IMR-90 (cell line): ENCODE results near the gene PHC2. TPM values are rescaled to one million over a fixed set of nuclear protein-coding genes. Genes with fewer than 3 reads are reported as not detected.

ENCODE experiments used
- ATAC-seq: fragments of 200-7000 bp; cut with Tn5 transposase; 2 replicates; pipeline ENCODE4 v1.9.1; 2020; ENCODE audit warnings: low read depth, mild to moderate bottlenecking, moderate library complexity
- BruUV-seq: library from RNA; stranded (reverse); fragments of 400-500 nt; replicated peaks from 2 replicates; lab custom pipeline; 2021; lab: Mats Ljungman, UMichigan
- CTCF ChIA-PET: fragments of 300-600 bp; formaldehyde crosslinking; extraction: SDS; loops from one replicate; lab custom pipeline; 2021; ENCODE audit warnings: antibody characterized with exemption; lab: Yijun Ruan, JAX
- POLR2A ChIA-PET: fragments of 300-600 bp; sonication (Branson Sonifier 250); formaldehyde crosslinking; loops from one replicate; lab custom pipeline; 2022; ENCODE audit warnings: antibody characterized with exemption; ENCODE audit not compliant: unreplicated experiment; lab: Charles Lee
- DNase-seq: peaks from one replicate; pipeline ENCODE4 v3.0.0; 2013
- H2AFZ ChIP-seq: replicated peaks from 2 replicates; pipeline ENCODE3; 2013; ENCODE audit warnings: low read length, mild to moderate bottlenecking; ENCODE audit not compliant: poor library complexity
- H2AK5ac ChIP-seq: 2 replicates; pipeline ENCODE4 v1.6.1; 2013; ENCODE audit warnings: low read depth, low read length, inconsistent platforms
- H2AK9ac ChIP-seq: replicated peaks from 2 replicates; pipeline ENCODE3; 2013; ENCODE audit warnings: mild to moderate bottlenecking, low read depth, low read length, moderate library complexity; ENCODE audit not compliant: poor library complexity
- H2BK120ac ChIP-seq: 2 replicates; pipeline ENCODE4 v1.6.1; 2013; ENCODE audit warnings: low read depth, low read length, inconsistent platforms
- H2BK15ac ChIP-seq: 3 replicates; pipeline ENCODE4 v1.6.1; 2013; ENCODE audit warnings: low read depth, low read length, inconsistent platforms
- H2BK20ac ChIP-seq: 2 replicates; pipeline ENCODE4 v1.6.1; 2013; ENCODE audit warnings: low read depth, mild to moderate bottlenecking, inconsistent platforms, low read length, moderate library complexity
- H2BK5ac ChIP-seq: 2 replicates; pipeline ENCODE4 v1.6.1; 2013; ENCODE audit warnings: mild to moderate bottlenecking, low read depth, low read length, inconsistent platforms; ENCODE audit not compliant: poor library complexity, severe bottlenecking
- H3K14ac ChIP-seq: replicated peaks from 2 replicates; pipeline ENCODE4 v1.6.1; 2013; ENCODE audit warnings: low read depth, low read length, inconsistent platforms
- H3K18ac ChIP-seq: 2 replicates; pipeline ENCODE4 v1.6.1; 2013; ENCODE audit warnings: low read depth, low read length, control low read depth
- H3K23ac ChIP-seq: 2 replicates; pipeline ENCODE4 v1.6.1; 2013; ENCODE audit warnings: low read depth, low read length, inconsistent platforms
- H3K27ac ChIP-seq: 2 replicates; pipeline ENCODE4 v1.5.1; 2013; ENCODE audit warnings: mild to moderate bottlenecking, control low read depth, low read length; ENCODE audit not compliant: insufficient read depth
- H3K27me3 ChIP-seq: 2 replicates; pipeline ENCODE4 v1.6.1; 2013; ENCODE audit warnings: low read length; ENCODE audit not compliant: control insufficient read depth, insufficient read depth
- H3K36me3 ChIP-seq: 2 replicates; pipeline ENCODE4 v1.6.1; 2013; ENCODE audit warnings: low read length, mixed read lengths; ENCODE audit not compliant: control insufficient read depth, insufficient read depth
- H3K4ac ChIP-seq: 2 replicates; pipeline ENCODE4 v1.6.1; 2013; ENCODE audit warnings: low read depth, low read length, inconsistent platforms
- H3K4me1 ChIP-seq: 2 replicates; pipeline ENCODE4 v1.6.1; 2013; ENCODE audit warnings: low read length, mixed read lengths; ENCODE audit not compliant: control insufficient read depth, insufficient read depth
- H3K4me2 ChIP-seq: 2 replicates; pipeline ENCODE4 v1.6.1; 2013; ENCODE audit warnings: low read depth, mild to moderate bottlenecking, control low read depth, low read length, moderate library complexity
- H3K4me3 ChIP-seq: 2 replicates; pipeline ENCODE4 v1.5.1; 2013; ENCODE audit warnings: low read depth, mild to moderate bottlenecking, control low read depth, low read length, moderate library complexity; ENCODE audit not compliant: insufficient read depth
- H3K56ac ChIP-seq: 2 replicates; pipeline ENCODE4 v1.6.1; 2013; ENCODE audit warnings: low read length, inconsistent platforms; ENCODE audit not compliant: insufficient read depth; ENCODE audit errors: extremely low read depth
- H3K79me1 ChIP-seq, 2 experiments: 2 replicates each; pipeline ENCODE4 v1.6.1; 2013; ENCODE audit warnings: low read length in 2 of 2, inconsistent platforms in 1 of 2, low read depth in 1 of 2
- H3K9ac ChIP-seq: 2 replicates; pipeline ENCODE4 v1.6.1; 2013; ENCODE audit warnings: low read depth, low read length, control low read depth
- H3K9me1 ChIP-seq: 2 replicates; pipeline ENCODE4 v1.6.1; 2013; ENCODE audit warnings: low read length, inconsistent platforms; ENCODE audit not compliant: insufficient read depth
- H3K9me3 ChIP-seq: 2 replicates; pipeline ENCODE4 v1.6.1; 2013; ENCODE audit warnings: low read length; ENCODE audit not compliant: control insufficient read depth, insufficient read depth
- H4K20me1 ChIP-seq: 2 replicates; pipeline ENCODE4 v1.6.1; 2013; ENCODE audit warnings: low read length, inconsistent platforms; ENCODE audit not compliant: insufficient read depth
- H4K5ac ChIP-seq: 2 replicates; pipeline ENCODE4 v1.6.1; 2013; ENCODE audit warnings: mild to moderate bottlenecking, low read depth, low read length, control low read depth
- H4K8ac ChIP-seq, 2 experiments: 2 replicates each; pipeline ENCODE4 v1.6.1; 2013; ENCODE audit warnings: low read depth in 2 of 2, low read length in 2 of 2, control low read depth in 1 of 2, inconsistent platforms in 1 of 2
- H4K91ac ChIP-seq: 2 replicates; pipeline ENCODE4 v1.6.1; 2013; ENCODE audit warnings: low read depth, low read length, inconsistent platforms; ENCODE audit not compliant: insufficient read depth
- BHLHE40 ChIP-seq: fragments of 150-350 bp; IDR thresholded peaks from 2 replicates; pipeline ENCODE4 v1.6.1; 2016; ENCODE audit warnings: mild to moderate bottlenecking, low read depth, low read length
- CEBPB ChIP-seq: IDR thresholded peaks from 2 replicates; pipeline ENCODE4 v1.6.1; 2012; ENCODE audit warnings: low read depth, low read length, improper control_type of control experiment
- CTCF ChIP-seq: conservative IDR thresholded peaks from 2 replicates; pipeline ENCODE4 v1.5.1; 2012; ENCODE audit warnings: mild to moderate bottlenecking, low read depth, low read length, improper control_type of control experiment
- FOS ChIP-seq: fragments of 150-350 bp; IDR thresholded peaks from 2 replicates; pipeline ENCODE4 v1.6.1; 2016; ENCODE audit warnings: low read depth, low read length
- MAFK ChIP-seq: IDR thresholded peaks from 2 replicates; pipeline ENCODE4 v1.6.1; 2012; ENCODE audit warnings: low read depth, low read length, improper control_type of control experiment
- MAZ ChIP-seq: IDR thresholded peaks from 2 replicates; pipeline ENCODE4 v1.6.1; 2012; ENCODE audit warnings: low read depth, mild to moderate bottlenecking, low read length, improper control_type of control experiment, moderate library complexity, borderline replicate concordance
- MXI1 ChIP-seq: IDR thresholded peaks from 2 replicates; pipeline ENCODE4 v1.6.1; 2012; ENCODE audit warnings: low read depth, mild to moderate bottlenecking, low read length, moderate library complexity, borderline replicate concordance
- NFE2L2 ChIP-seq: fragments of 150-350 bp; IDR thresholded peaks from 2 replicates; pipeline ENCODE4 v1.6.1; 2016; ENCODE audit warnings: low read depth, mild to moderate bottlenecking, low read length
- POLR2A ChIP-seq: IDR thresholded peaks from 2 replicates; pipeline ENCODE4 v1.6.1; 2012; ENCODE audit warnings: mild to moderate bottlenecking, low read depth, low read length
- RAD21 ChIP-seq: IDR thresholded peaks from 2 replicates; pipeline ENCODE4 v1.6.1; 2012; ENCODE audit warnings: low read length, improper control_type of control experiment
- RCOR1 ChIP-seq: IDR thresholded peaks from 2 replicates; pipeline ENCODE4 v1.6.1; 2012; ENCODE audit warnings: mild to moderate bottlenecking, low read length, improper control_type of control experiment; ENCODE audit not compliant: insufficient replicate concordance
- RFX5 ChIP-seq: IDR thresholded peaks from 2 replicates; pipeline ENCODE4 v1.8.0; 2012; ENCODE audit warnings: low read depth, mild to moderate bottlenecking, low read length, moderate library complexity
- SMC3 ChIP-seq: fragments of 150-350 bp; IDR thresholded peaks from 2 replicates; pipeline ENCODE4 v1.6.1; 2016; ENCODE audit warnings: low read depth, mild to moderate bottlenecking, antibody characterized with exemption, low read length, moderate library complexity
- USF2 ChIP-seq: fragments of 150-350 bp; IDR thresholded peaks from 2 replicates; pipeline ENCODE4 v1.6.1; 2017; ENCODE audit warnings: mild to moderate bottlenecking, antibody characterized with exemption, low read length, low read depth
- WGBS, 2 experiments: methylation state at CpG; one replicate each; pipeline versions ENCODE4 v1.1.5 to v1.1.7; 2013; ENCODE audit warnings: missing lambda C conversion rate in 2 of 2; ENCODE audit not compliant: insufficient read length in 1 of 2; ENCODE audit errors: extremely low coverage in 2 of 2; 5-methylcytosine and 5-hydroxymethylcytosine counted together
- dilution Hi-C: fragments of 300-500 bp; cut with HindIII; formaldehyde crosslinking; loops from one replicate; pipeline ENCODE4 v1.14.3; 2018; ENCODE audit warnings: low sequenced_read_pairs; ENCODE audit not compliant: unreplicated experiment
- in situ Hi-C: fragments of 300-500 bp; cut with MboI; formaldehyde crosslinking; loops from 3 replicates; pipeline ENCODE4 v1.14.3; 2019; ENCODE audit warnings: low sequenced_read_pairs, inconsistent platforms, mixed read lengths
- intact Hi-C: fragments of 100-400 bp; cut with micrococcal nuclease; formaldehyde crosslinking; loops from 2 replicates; pipeline ENCODE4 v1.10.0; 2022
- polyA plus RNA-seq, 3 experiments: library from polyadenylated mRNA; depleted of rRNA; stranded (reverse); fragments of >200 nt; gene quantifications; 2 replicates each; pipeline ENCODE4 v1.2.3, GENCODE V29; 2012; ENCODE audit warnings: low replicate concordance in 1 of 3
- total RNA-seq: library from RNA; depleted of rRNA; stranded (reverse); fragments of >200 nt; gene quantifications from 2 replicates; pipeline ENCODE4 v1.2.3, GENCODE V29; 2012

Gene PHC2
- total and polyA plus RNA-seq, 2 of the 4 experiments (the other 2 are of a cell fraction) = 46.4 to 98.1 TPM

GRCh38 chr1:33477451-33477850 lies 46.6 kb upstream of the PHC2 start:
- H3K27me3 ChIP-seq = no peaks in the 10 kb centered on the region
- H3K4me2 ChIP-seq = no peak overlapping the region
- CTCF ChIA-PET = no interaction called here
- H3K9me3 ChIP-seq = no peaks in the 10 kb centered on the region
- POLR2A ChIA-PET = no interaction called here
- H3K9ac ChIP-seq = no peak overlapping the region
- no peak overlapping the region for H4K5ac ChIP-seq
- no peak overlapping the region for H2BK20ac ChIP-seq
- in situ Hi-C loops = no loop called here
- peaks cover 21% of the 10 kb centered on the region for H3K9me1 ChIP-seq
- H3K4me1 ChIP-seq = peaks cover 2% of the 10 kb centered on the region
- dilution Hi-C loops = no loop called here
- no TSS peak for BruUV-seq
- peaks cover 5% of the 10 kb centered on the region for H4K20me1 ChIP-seq
- H3K79me1 ChIP-seq = peaks cover 41 to 57% of the 10 kb centered on the region in 2 experiments
- H3K4me3 ChIP-seq = no peak overlapping the region
- H3K4ac ChIP-seq = no peak overlapping the region
- no peak overlapping the region for H3K14ac ChIP-seq
- ATAC-seq = no peak
- H2AK5ac ChIP-seq = no peak overlapping the region
- intact Hi-C loops = no loop called here
- no peak overlapping the region for H3K27ac ChIP-seq
- WGBS, 2 experiments = no CpG with 5 or more reads among the region's 4 CpGs
- H2BK120ac ChIP-seq = no peak overlapping the region
- H2BK15ac ChIP-seq = no peak overlapping the region
- no peak overlapping the region for H2AFZ ChIP-seq
- no peak for TF ChIP-seq NFE2L2
- TF ChIP-seq MXI1 = no peak
- TF ChIP-seq RCOR1 = no peak
- TF ChIP-seq RAD21 = no peak
- TF ChIP-seq CTCF = no peak
- no peak for TF ChIP-seq POLR2A
- TF ChIP-seq USF2 = no peak
- TF ChIP-seq MAFK = no peak
- no peak for TF ChIP-seq SMC3
- no peak for TF ChIP-seq MAZ
- TF ChIP-seq BHLHE40 = no peak
- no peak for TF ChIP-seq FOS
- no peak for TF ChIP-seq RFX5
- no peak for TF ChIP-seq CEBPB
- H3K36me3 ChIP-seq = peaks cover 11% of the 10 kb centered on the region
- H2BK5ac ChIP-seq = no peak overlapping the region
- no peak overlapping the region for H3K56ac ChIP-seq
- no peak overlapping the region for H3K23ac ChIP-seq
- no peak overlapping the region for H3K18ac ChIP-seq
- H2AK9ac ChIP-seq = no peak overlapping the region
- no peak overlapping the region for H4K8ac ChIP-seq
- no peak overlapping the region for H4K91ac ChIP-seq
- DNase-seq = no peak
